Measurements from ENCODE around the gene LRRC1. TPM values are rescaled to one million over a fixed set of nuclear protein-coding genes. Genes with fewer than 3 reads are reported as not detected.

LRRC1 gene
- total and polyA plus RNA-seq, 2 donors (not counting 3 experiments of a cell fraction or from before 2014, with no cell fraction given), result 5.6 to 11.7 TPM

DNA sequence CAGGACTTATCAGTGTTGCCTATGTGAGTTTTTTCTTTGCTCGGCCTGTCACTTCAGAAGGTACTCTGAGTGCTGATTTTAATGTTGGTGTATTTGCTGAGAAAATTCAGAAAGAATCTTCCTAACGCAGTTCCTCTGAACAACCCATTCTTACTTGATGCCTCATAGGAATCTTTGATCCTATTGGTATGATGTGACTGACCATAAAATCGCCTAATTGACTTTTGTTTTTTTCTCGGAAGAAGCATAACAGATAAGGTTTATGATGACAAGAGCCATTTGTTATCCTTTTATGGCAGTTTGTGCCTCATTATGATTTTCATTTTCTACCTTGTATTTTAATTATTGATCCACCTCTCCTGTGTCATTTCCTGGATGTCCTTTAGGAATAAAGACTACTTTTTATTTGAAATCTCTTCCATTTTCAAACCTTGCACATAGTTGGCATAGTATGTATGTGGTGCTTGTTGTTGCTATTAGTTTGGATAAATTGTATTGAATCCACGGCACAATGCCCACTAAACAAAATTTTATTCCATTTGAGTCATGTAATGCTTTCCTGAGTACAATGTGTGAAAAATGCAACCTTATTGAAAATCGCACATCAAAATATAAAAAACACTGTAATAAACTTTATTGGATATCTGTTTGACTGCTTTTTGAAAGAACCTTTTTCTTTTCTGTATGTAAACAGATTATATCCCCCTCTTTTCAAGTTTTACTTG lies 37.3 kb downstream of the LRRC1 start:
- TF ChIP-seq JUN (IDR thresholded peaks at IDR 0.05; ENCODE audit: borderline replicate concordance, insufficient read depth, insufficient read length, low read depth), result no peak
- no peak for TF ChIP-seq POLR2A (IDR thresholded peaks at IDR 0.05; ENCODE audit: low read depth, low read length)
- no peak for TF ChIP-seq MYC (IDR thresholded peaks at IDR 0.05; ENCODE audit: low read depth, low read length)
- TF ChIP-seq EZH2 (IDR thresholded peaks at IDR 0.05; ENCODE audit: borderline replicate concordance, low read depth, low read length, severe bottlenecking), result no peak
- TF ChIP-seq, protein P1, sequence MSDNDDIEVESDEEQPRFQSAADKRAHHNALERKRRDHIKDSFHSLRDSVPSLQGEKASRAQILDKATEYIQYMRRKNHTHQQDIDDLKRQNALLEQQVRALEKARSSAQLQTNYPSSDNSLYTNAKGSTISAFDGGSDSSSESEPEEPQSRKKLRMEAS (IDR thresholded peaks at IDR 0.05; ENCODE audit: insufficient read depth, insufficient read length), result no peak
- TF ChIP-seq GATA2 (IDR thresholded peaks at IDR 0.05; ENCODE audit: insufficient read depth, insufficient read length, low read depth, low read length), result no peak
- no peak for TF ChIP-seq FOS (IDR thresholded peaks at IDR 0.05; ENCODE audit: borderline replicate concordance, insufficient read depth, low read length)
- no peak for TF ChIP-seq POLR2AphosphoS5 (IDR thresholded peaks at IDR 0.05; ENCODE audit: insufficient read depth, low read depth, low read length)
- TF ChIP-seq, protein P2, sequence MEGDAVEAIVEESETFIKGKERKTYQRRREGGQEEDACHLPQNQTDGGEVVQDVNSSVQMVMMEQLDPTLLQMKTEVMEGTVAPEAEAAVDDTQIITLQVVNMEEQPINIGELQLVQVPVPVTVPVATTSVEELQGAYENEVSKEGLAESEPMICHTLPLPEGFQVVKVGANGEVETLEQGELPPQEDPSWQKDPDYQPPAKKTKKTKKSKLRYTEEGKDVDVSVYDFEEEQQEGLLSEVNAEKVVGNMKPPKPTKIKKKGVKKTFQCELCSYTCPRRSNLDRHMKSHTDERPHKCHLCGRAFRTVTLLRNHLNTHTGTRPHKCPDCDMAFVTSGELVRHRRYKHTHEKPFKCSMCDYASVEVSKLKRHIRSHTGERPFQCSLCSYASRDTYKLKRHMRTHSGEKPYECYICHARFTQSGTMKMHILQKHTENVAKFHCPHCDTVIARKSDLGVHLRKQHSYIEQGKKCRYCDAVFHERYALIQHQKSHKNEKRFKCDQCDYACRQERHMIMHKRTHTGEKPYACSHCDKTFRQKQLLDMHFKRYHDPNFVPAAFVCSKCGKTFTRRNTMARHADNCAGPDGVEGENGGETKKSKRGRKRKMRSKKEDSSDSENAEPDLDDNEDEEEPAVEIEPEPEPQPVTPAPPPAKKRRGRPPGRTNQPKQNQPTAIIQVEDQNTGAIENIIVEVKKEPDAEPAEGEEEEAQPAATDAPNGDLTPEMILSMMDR (IDR thresholded peaks at IDR 0.05; ENCODE audit: extremely low read depth in 1 of 2, insufficient read depth in 1 of 2, low read depth in 1 of 2, low read length in 2 of 2), result no peak
- H4K20me1 ChIP-seq (replicated peaks; ENCODE audit: control insufficient read depth, extremely low read depth, insufficient read depth, low read length), result no peaks in the 10 kb centered on the region
- dilution Hi-C loops (cut with MboI; ENCODE audit: extremely low pct_ligation_motif_present, low sequenced_read_pairs), result no loop called here
- H3K9me3 ChIP-seq (replicated peaks; ENCODE audit: control insufficient read depth, insufficient read depth, low read length), result no peaks in the 10 kb centered on the region
- no peaks in the 10 kb centered on the region for H3K9me1 ChIP-seq (replicated peaks; ENCODE audit: control insufficient read depth, extremely low read depth, insufficient read depth, low read length)
- no peak overlapping the region for H3K9ac ChIP-seq (replicated peaks; ENCODE audit: extremely low read depth, insufficient read depth, low read length)
- no peak overlapping the region for H3K4me2 ChIP-seq (ENCODE audit: insufficient read depth, low read length)
- no peaks in the 10 kb centered on the region for H3K36me3 ChIP-seq (ENCODE audit: control insufficient read depth in 2 of 2, extremely low read depth in 1 of 2, insufficient read depth in 2 of 2, low read length in 2 of 2)
- intact Hi-C loops (cut with micrococcal nuclease), result no loop called here
- ChIA-PET POLR2A (no interaction called here), CTCF (interaction anchor here (1.2 kb wide), 1 partner anchor 124 kb away, joined by 5 read pairs; no protein-coding TSS in a partner anchor)
- no peaks in the 10 kb centered on the region for H3K27me3 ChIP-seq (ENCODE audit: control insufficient read depth in 2 of 2, insufficient read depth in 2 of 2, low read length in 2 of 2)
- H3K27ac ChIP-seq (ENCODE audit: insufficient read depth, low read depth, low read length), result no peak overlapping the region
- H3K4me1 ChIP-seq (ENCODE audit: control insufficient read depth, extremely low read depth, insufficient read depth, low read length), result peaks cover 9% of the 10 kb centered on the region
- H3K79me2 ChIP-seq (ENCODE audit: control insufficient read depth, insufficient read depth, low read length), result peaks cover 35% of the 10 kb centered on the region
- FAIRE-seq (no peak), DNase-seq (ENCODE audit: low read depth, low spot score) (no peak)
- H2AFZ ChIP-seq (ENCODE audit: low read depth, low read length), result no peak overlapping the region
- BruUV-seq (replicated peaks), result no TSS peak
- no peak overlapping the region for H3K4me3 ChIP-seq (replicated peaks in 1 of 3; ENCODE audit: insufficient read depth in 1 of 3, low read depth in 1 of 3, low read length in 3 of 3)
